ENCODE measurements around the gene ARHGAP8.

ARHGAP8 gene

GRCh38 chr22:44726439-44726838 lies 25.9 kb upstream of the ARHGAP8 start:
- no peak for DNase-seq (ENCODE audit: low read depth)

GRCh38 chr22:44727148-44727547 lies 25.2 kb upstream of the ARHGAP8 start:
- no peak for DNase-seq (ENCODE audit: low read depth)

GRCh38 chr22:44727709-44728108 lies 24.7 kb upstream of the ARHGAP8 start:
- DNase-seq (ENCODE audit: low read depth): no peak

DNA sequence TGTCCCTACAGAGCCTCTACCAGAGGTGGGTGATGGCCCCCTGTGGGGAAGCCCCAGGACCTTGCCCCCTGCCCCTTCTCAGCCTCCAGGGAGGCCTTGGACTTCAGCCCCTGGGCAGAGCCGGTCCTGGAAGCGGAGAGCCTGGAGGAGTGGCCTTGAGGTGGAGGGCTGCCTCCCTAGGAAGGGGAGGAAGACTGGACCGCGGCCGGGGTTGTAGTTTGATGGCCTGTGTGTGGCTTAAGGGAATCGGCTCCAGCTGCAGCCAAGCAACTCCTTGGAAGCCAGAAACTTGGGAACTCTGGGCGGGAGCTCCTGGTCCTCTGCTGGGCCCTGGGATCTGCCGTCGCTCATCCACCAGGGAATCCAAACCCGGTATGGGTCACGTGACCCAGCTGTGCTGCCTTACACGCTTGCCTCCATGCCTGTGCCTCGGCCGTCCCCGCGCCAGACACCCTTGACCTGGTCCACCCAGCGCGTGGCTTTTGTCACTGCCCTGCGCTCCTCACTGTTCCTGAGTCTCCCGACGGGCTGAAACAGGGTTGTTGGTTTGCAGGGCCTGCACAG lies 23.5 kb upstream of the ARHGAP8 start:
- DNase-seq (ENCODE audit: low read depth): no peak

DNA sequence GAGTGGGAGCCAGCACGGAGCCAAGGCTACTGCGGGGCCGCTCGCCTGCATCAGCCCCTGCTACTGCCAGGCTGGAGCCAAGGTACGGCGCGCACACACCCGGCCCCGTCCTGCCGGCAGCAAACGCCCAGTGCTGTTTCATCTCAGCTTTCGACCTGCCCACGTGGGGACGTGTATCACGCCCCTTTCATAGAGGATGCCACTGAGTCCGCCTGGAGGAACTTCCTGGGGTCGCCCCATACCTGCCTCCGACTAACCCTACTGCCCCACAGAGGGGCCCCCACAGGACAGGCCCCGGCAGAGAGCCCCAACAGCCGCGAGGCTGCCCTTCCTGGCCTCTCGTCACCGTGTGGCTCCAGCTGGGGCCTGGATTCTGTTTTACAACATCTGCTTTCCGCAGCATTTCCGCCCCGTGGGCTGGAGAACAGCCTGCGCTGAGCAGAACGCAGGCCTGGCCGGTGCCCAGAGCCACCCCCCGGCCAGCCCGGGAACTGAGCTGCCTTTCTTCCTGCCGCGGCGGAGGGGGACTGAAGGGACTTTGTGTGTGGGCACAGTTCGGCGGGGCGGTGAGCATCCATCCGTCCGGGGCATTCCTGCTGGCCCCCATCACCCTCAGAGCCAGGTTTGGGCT lies 22.9 kb upstream of the ARHGAP8 start:
- no peak for DNase-seq (ENCODE audit: low read depth)

DNA sequence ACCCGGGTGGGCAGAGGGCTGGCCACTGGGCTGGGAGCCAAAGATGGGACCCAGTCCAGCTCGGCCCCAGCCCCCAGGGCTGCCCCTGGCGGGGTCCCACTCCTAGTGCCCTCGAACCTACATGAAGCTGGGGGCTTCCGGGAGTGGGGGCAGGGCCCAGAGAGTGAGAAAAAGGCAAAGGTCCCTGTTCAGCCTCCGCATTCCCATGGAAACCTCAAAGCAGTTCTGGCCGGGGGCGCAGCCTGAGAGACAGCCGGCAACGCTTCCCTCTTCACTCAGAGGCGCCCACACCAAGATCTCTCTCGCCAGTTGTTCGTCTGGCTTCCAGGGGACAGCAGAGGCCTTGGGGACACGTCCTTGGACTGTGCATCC lies 22.4 kb upstream of the ARHGAP8 start:
- DNase-seq (ENCODE audit: low read depth): no peak

DNA sequence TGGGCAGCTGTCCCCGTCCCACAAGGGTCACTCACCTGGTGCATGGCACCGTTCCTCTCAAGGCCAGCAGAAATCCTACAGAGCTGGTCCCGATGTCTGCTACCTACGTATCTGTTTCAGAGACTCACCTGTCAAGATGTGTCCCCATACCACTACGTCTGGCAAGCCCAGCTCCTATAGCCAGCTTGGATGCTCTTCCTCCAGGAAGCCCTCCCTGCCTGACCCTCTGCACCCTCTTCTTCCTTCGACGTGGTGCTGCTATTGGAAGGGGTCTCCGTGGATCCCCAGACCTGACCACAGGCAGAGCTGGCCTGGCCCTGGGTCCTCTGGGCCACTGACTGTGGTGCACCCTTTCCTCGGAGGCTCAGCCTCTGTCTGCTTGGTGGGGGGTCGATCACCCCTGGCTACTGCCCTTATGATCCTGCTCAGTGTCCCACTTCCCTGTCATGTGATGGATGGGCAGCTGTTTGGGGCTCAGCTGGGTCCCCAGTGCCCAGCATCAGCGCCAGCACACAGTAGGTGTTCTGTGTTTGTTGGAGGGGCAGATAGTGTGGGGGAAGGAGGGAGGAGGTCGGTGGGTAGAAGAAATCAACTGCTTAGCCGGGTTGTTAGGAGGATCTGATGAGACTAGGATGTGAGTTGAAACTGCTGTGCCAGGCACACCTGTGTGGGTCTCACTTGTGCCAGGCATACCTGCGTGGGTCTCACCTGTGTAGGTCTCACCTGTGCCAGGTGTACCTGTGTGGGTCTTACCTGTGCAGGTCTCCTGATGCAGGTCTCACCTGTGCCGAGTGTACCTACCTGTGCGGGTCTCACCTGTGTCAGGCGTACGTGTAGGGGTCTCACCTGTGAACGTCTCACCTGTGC lies 21.7 kb upstream of the ARHGAP8 start:
- DNase-seq (ENCODE audit: low read depth): no peak

DNA sequence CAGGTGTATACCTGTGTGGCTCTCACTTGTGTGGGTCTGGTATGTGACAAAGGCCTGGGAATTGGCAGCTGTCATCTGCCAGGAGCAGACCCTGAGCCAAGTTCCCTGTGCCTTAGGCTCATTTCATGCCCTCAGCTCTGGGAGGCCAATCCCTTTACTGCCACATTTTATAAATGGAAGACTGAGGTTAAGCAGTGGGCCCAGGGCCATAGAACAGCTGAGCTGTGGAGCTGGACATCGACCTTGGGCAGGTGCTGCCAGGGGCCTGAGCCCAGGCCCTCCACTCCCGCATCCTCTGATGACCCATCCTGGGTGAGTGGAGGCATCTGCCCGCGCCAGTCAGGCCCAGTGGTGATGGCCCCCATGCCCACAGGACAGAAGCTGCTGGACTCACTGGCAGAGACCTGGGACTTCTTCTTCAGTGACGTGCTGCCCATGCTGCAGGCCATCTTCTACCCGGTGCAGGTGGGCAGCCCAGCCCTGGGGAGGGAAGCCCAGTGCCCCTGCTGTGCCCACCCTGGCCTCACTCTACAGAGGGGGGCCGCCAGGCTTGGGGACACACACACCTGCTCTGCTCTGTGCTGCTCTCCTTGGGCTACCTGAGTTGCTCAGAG lies 20.9 kb upstream of the ARHGAP8 start:
- no peak for DNase-seq (ENCODE audit: low read depth)

- DNase-seq (ENCODE audit: low read depth): no peak
Measured at GRCh38 chr22:44732017-44732561, 20.3 kb upstream of the ARHGAP8 start.

- DNase-seq (ENCODE audit: low read depth): no peak
Measured at GRCh38 chr22:44732661-44733060, 19.7 kb upstream of the ARHGAP8 start.

- no peak for DNase-seq (ENCODE audit: low read depth)
Measured at GRCh38 chr22:44733426-44734106, 18.8 kb upstream of the ARHGAP8 start.

- DNase-seq (ENCODE audit: low read depth): no peak
Measured at GRCh38 chr22:44734278-44734677, 18.1 kb upstream of the ARHGAP8 start.

DNA sequence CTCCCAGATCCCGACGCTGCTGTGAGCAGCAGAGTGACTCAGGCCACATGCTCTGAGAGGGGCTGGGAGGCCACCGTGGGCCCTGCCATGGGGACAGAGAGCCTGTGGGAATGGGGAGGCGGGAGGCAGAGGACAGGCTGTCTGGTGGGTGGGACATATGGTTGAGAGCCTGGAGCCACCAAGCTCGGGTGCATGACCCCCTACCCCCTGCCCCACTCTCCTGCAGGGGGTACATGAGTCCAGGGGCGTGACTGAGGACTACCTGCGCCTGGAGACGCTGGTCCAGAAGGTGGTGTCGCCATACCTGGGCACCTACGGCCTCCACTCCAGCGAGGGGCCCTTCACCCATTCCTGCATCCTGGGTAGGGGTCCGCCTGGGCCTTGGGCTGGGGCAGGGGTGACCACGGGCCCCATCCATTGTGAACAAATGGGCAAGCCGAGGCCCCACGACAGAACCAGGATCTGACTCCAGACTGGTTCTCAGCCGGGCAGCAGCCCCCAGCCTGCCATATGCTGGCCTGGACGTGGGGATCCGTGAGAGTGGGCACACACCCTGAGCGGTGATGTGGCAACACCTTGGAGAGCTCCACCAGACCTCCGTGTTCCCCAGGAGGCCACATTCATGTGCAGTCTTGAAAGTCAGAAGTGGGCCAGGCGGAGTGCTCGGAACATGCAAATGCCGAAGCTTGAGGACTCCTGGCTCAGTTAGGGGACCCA lies 17.4 kb upstream of the ARHGAP8 start:
- DNase-seq (ENCODE audit: low read depth): no peak

GRCh38 chr22:44735518-44736428 lies 16.6 kb upstream of the ARHGAP8 start:
- peak; percentile 75 for DNase-seq (ENCODE audit: low read depth)

DNA sequence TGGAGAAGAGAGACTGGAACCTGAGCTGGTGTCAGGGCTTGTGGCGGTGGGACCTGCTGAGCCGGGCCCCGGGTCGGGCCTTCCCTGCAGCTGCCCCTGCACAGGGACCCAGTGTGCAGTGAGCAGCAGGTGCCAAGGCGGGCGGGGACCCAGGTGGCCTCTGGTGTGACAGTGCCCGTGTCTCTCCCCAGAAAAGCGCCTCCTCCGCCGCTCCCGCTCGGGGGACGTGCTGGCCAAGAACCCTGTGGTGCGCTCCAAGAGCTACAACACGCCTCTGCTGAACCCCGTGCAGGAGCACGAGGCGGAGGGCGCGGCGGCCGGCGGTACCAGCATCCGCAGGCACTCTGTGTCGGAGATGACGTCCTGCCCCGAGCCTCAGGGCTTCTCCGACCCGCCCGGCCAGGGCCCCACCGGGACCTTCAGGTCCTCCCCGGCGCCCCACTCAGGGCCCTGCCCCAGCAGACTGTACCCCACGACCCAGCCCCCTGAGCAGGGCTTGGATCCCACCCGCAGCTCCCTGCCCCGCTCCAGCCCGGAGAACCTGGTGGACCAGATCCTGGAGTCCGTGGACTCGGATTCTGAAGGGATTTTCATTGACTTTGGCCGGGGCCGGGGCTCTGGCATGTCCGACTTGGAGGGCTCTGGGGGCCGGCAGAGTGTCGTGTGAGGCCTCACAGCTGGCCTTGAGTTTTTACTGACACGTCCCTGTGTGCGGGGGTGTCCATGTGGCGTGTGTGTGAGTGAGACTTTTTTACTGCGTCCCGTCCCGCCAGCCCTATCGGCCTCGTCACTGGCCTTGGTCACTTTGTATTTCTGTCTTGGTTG lies 15.6 kb upstream of the ARHGAP8 start:
- no peak for DNase-seq (ENCODE audit: low read depth)

GRCh38 chr22:44737406-44738346 lies 14.7 kb upstream of the ARHGAP8 start:
- no peak for DNase-seq (ENCODE audit: low read depth)

DNA sequence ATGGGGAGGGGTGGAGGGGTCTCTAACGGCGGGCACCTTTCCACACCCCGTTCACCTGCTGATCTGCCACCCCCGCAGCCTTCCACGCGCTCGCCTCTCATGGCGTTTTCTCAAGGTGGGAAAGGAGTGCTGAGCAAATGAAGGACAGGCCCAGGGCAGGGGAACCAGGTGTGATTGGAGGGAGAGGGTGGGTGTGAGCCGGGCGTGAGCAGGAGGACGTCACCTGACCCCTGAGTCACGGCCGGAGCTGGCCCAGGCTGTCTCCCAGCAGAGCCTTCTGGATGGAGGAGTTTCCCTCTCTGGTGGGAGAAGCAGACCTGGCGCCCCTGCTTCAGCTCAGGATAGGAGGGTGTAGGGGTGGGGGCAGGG lies 14.0 kb upstream of the ARHGAP8 start:
- DNase-seq (ENCODE audit: low read depth): no peak

GRCh38 chr22:44739024-44739423 lies 13.4 kb upstream of the ARHGAP8 start:
- no peak for DNase-seq (ENCODE audit: low read depth)

Data from activated T-helper 9 cell treated with anti-CD3 and anti-CD28 coated beads, Interleukin-2, amount 50 U/mL, for 16 hours (primary cell).